ENCODE data around the gene PPTC7.
"Not testable (repeated sequence)": the region's sequence is repeated elsewhere in the genome, so short reads cannot be mapped to it uniquely, and the experiment has no call there.

- not testable (repeated sequence) for TF ChIP-seq CTCF, POLR2A (IDR thresholded peaks at IDR 0.05)
Measured at GRCh38 chr12:110587102-110587501, 4.0 kb upstream of the PPTC7 start.

Data from sigmoid colon (tissue), 3 donors.